HepG2 (cell line): ENCODE results near the gene CYB5R3. TPM values are rescaled to one million over a fixed set of nuclear protein-coding genes. Genes with fewer than 3 reads are reported as not detected.

Experiments
- ATAC-seq: fragments of 200-7000 bp; cut with Tn5 transposase; 3 replicates; pipeline ENCODE4 v1.9.1; 2020; ENCODE audit warnings: mild to moderate bottlenecking, moderate library complexity
- BruUV-seq: library from RNA; stranded (reverse); fragments of 400-500 nt; replicated peaks from 2 replicates; lab custom pipeline; 2021; lab: Mats Ljungman, UMichigan
- CTCF ChIA-PET: fragments of 300-600 bp; formaldehyde crosslinking; extraction: SDS; loops from one replicate; lab custom pipeline; 2021; ENCODE audit warnings: low total read pairs, inconsistent platforms, low intra/inter-chr PET ratio; lab: Yijun Ruan, JAX
- POLR2A ChIA-PET: fragments of 350-600 bp; sonication (Branson Sonifier 250); formaldehyde crosslinking; loops from one replicate; lab custom pipeline; 2020; ENCODE audit warnings: antibody characterized with exemption, inconsistent platforms; lab: Yijun Ruan, JAX
- DNase-seq: peaks from one replicate; pipeline ENCODE4 v3.0.0-alpha.2; 2015; ENCODE audit warnings: low spot score
- FAIRE-seq: peaks from 3 replicates; lab custom pipeline; 2011; peaks lifted over from hg19 to GRCh38; lab: Jason Lieb, UNC
- H2AFZ ChIP-seq: one replicate; pipeline ENCODE4 v1.6.1; 2011; ENCODE audit warnings: low read length, inconsistent platforms
- H3K27ac ChIP-seq: fragments of 300-600 bp; 3 replicates; pipeline ENCODE4 v1.8.0; 2011; ENCODE audit warnings: mixed run types, mild to moderate bottlenecking, mixed read lengths, low read length, inconsistent platforms; ENCODE audit not compliant: insufficient read depth; ENCODE audit errors: extremely low read length
- H3K27me3 ChIP-seq, 2 experiments: fragments of 200-600 bp in 1 of 2; 2 replicates in 1 of 2; 3 replicates in 1 of 2; pipeline versions ENCODE4 v1.6.0 to v1.8.0; 2011; ENCODE audit warnings: low read length in 2 of 2, mild to moderate bottlenecking in 2 of 2, moderate library complexity in 2 of 2, inconsistent platforms in 1 of 2; ENCODE audit not compliant: insufficient read depth in 2 of 2, control insufficient read depth in 1 of 2
- H3K36me3 ChIP-seq, 2 experiments: fragments of 200-600 bp in 1 of 2; replicated peaks in 1 of 2; 2 replicates in 1 of 2; 3 replicates in 1 of 2; pipeline versions ENCODE4 v1.5.1 to v1.8.0; 2011; ENCODE audit warnings: low read length in 2 of 2, inconsistent platforms in 1 of 2; ENCODE audit not compliant: insufficient read depth in 2 of 2, control insufficient read depth in 1 of 2
- H3K4me1 ChIP-seq: 2 replicates; pipeline ENCODE4 v1.5.1; 2012; ENCODE audit warnings: low read length, inconsistent platforms; ENCODE audit not compliant: insufficient read depth
- H3K4me2 ChIP-seq: 2 replicates; pipeline ENCODE4 v1.6.0; 2011; ENCODE audit warnings: low read depth, low read length, inconsistent platforms
- H3K4me3 ChIP-seq, 3 experiments: fragments of 200-600 bp in 1 of 3; sonication (generic), shearing (Covaris generic) in 1 of 3; replicated peaks in 1 of 3; 2 replicates each; pipeline ENCODE4 v1.5.1; 2011 to 2016; ENCODE audit warnings: low read length in 3 of 3, inconsistent platforms in 2 of 3, low read depth in 2 of 3, mild to moderate bottlenecking in 2 of 3, control low read depth in 1 of 3, mixed read lengths in 1 of 3; ENCODE audit not compliant: insufficient read depth in 1 of 3
- H3K79me2 ChIP-seq: one replicate; pipeline ENCODE4 v1.6.1; 2011; ENCODE audit warnings: low read length, inconsistent platforms; ENCODE audit not compliant: insufficient read depth
- H3K9ac ChIP-seq: 2 replicates; pipeline ENCODE4 v1.6.0; 2011; ENCODE audit warnings: mild to moderate bottlenecking, low read depth, low read length, inconsistent platforms; ENCODE audit not compliant: insufficient read depth
- H3K9me3 ChIP-seq: 2 replicates; pipeline ENCODE4 v1.5.1; 2012; ENCODE audit warnings: mild to moderate bottlenecking, low read length
- H4K20me1 ChIP-seq: 2 replicates; pipeline ENCODE4 v1.6.0; 2011; ENCODE audit warnings: inconsistent platforms, mild to moderate bottlenecking, low read length, moderate library complexity; ENCODE audit not compliant: insufficient read depth
- CREB3 ChIP-seq: sonication (generic); formaldehyde crosslinking; IDR thresholded peaks from 2 replicates; pipeline ENCODE4 v1.5.0; 2020; ENCODE audit warnings: missing genetic modification reagents
- HNRNPL ChIP-seq: fragments of 200-400 bp; formaldehyde crosslinking; IDR thresholded peaks from 2 replicates; pipeline ENCODE4 v1.6.1; 2017; ENCODE audit warnings: mild to moderate bottlenecking, low read depth, low read length
- IKZF5 ChIP-seq: IDR thresholded peaks from 2 replicates; pipeline ENCODE4 v1.6.1; 2018; ENCODE audit warnings: missing genetic modification reagents, mild to moderate bottlenecking, missing compliant biosample characterization
- KDM6A ChIP-seq: IDR thresholded peaks from 2 replicates; pipeline ENCODE4 v1.6.1; 2016; ENCODE audit warnings: low read depth
- LCORL ChIP-seq, 2 experiments: fragments of 450-650 bp in 1 of 2; sonication (generic) in 1 of 2; formaldehyde crosslinking in 1 of 2; IDR thresholded peaks; 2 replicates each; pipeline versions ENCODE4 v1.5.0 to v1.6.1; 2017 to 2020; ENCODE audit warnings: antibody characterized with exemption in 1 of 2, missing genetic modification reagents in 1 of 2
- NBN ChIP-seq: fragments of 450-650 bp; conservative IDR thresholded peaks from 2 replicates; pipeline ENCODE4 v1.6.1; 2017
- TAF1 ChIP-seq: sonication (generic); formaldehyde crosslinking; IDR thresholded peaks from 2 replicates; pipeline ENCODE4 v1.4.0; 2020; ENCODE audit warnings: missing genetic modification reagents
- TEAD3 ChIP-seq: optimal IDR thresholded peaks from 2 replicates; pipeline ENCODE3; 2016; ENCODE audit warnings: borderline replicate concordance
- TFAP4 ChIP-seq: sonication (generic); IDR thresholded peaks from 2 replicates; pipeline ENCODE4 v1.6.1; 2016; ENCODE audit warnings: low read depth, borderline replicate concordance
- ZBTB43 ChIP-seq: sonication (generic); formaldehyde crosslinking; conservative IDR thresholded peaks from 2 replicates; pipeline ENCODE4 v1.4.0; 2020; ENCODE audit warnings: missing genetic modification reagents
- ZNF460 ChIP-seq: sonication (generic); formaldehyde crosslinking; IDR thresholded peaks from 2 replicates; pipeline ENCODE4 v1.5.1; 2020; ENCODE audit warnings: missing genetic modification reagents, mild to moderate bottlenecking, borderline replicate concordance
- ZNF512 ChIP-seq: sonication (generic); formaldehyde crosslinking; IDR thresholded peaks from 2 replicates; pipeline ENCODE4 v1.4.0; 2020; ENCODE audit warnings: mild to moderate bottlenecking, missing genetic modification reagents
- ZNF687 ChIP-seq: sonication (generic); formaldehyde crosslinking; IDR thresholded peaks from 2 replicates; pipeline ENCODE4 v1.5.1; 2020; ENCODE audit warnings: mild to moderate bottlenecking, missing genetic modification reagents, moderate library complexity
- WGBS: methylation state at CpG from one replicate; pipeline ENCODE4 v1.1.6; 2017; ENCODE audit warnings: low lambda C conversion rate; 5-methylcytosine and 5-hydroxymethylcytosine counted together
- in situ Hi-C: cut with HindIII; loops from 2 replicates; pipeline ENCODE4 v1.10.0; 2017; ENCODE audit warnings: low pct_unique_long_range_greater_than_20kb; ENCODE audit not compliant: extremely low pct_ligation_motif_present
- intact Hi-C: fragments of 100-400 bp; cut with micrococcal nuclease; formaldehyde crosslinking; loops from one replicate; pipeline ENCODE4 v1.10.0; 2022; ENCODE audit not compliant: unreplicated experiment
- polyA plus RNA-seq, 8 experiments: library from polyadenylated mRNA; depleted of rRNA in 3 of 8; stranded (reverse) in 7 of 8; unstranded in 1 of 8; fragments of >200 nt; fragmentation: Illumina TruSeq in 4 of 8; extraction: Trizol in 4 of 8; gene quantifications; 2 replicates each; pipeline versions ENCODE4 v1.2.1 to v1.2.3, GENCODE V29; 2011 to 2016; ENCODE audit warnings: low read depth in 4 of 8, missing spikeins in 1 of 8, mixed read lengths in 1 of 8; ENCODE audit not compliant: insufficient read depth in 1 of 8
- total RNA-seq, 5 experiments: library from RNA; depleted of rRNA; stranded (reverse); fragments of >200 nt; fragmentation: Illumina TruSeq; extraction: Trizol; gene quantifications; 2 replicates each; pipeline ENCODE4 v1.2.3, GENCODE V29; 2016; ENCODE audit warnings: low read depth in 1 of 5

CYB5R3 gene
- total and polyA plus RNA-seq, 2 of the 13 experiments (the other 11 are each of a cell fraction or from before 2014, with no cell fraction given) = 32.4 to 305 TPM

GRCh38 chr22:42697542-42698013 is 48.4 kb upstream of the CYB5R3 start:
- H3K4me3 ChIP-seq = no peak overlapping the region; a peak in 1 of 6 replicates
- no peaks in the 10 kb centered on the region for H3K9me3 ChIP-seq
- peak overlapping the region; percentile 24; the same call in 1 of the 2 replicates for H3K4me2 ChIP-seq
- peak; percentile 52 for ATAC-seq
- ChIA-PET CTCF (interaction anchor here (0.6 kb wide), 1 partner anchor 17 kb away, joined by 3 read pairs; no protein-coding TSS in a partner anchor), POLR2A (interaction anchor here (0.7 to 1.9 kb wide), 2 partner anchors 9 to 11 kb away, joined by 3 to 8 read pairs; no protein-coding TSS in a partner anchor)
- H2AFZ ChIP-seq = no peak overlapping the region
- no peak overlapping the region for H3K9ac ChIP-seq
- intact Hi-C loops = no loop called here
- in situ Hi-C loops = no loop called here
- BruUV-seq = no TSS peak
- no peaks in the 10 kb centered on the region for H3K36me3 ChIP-seq
- no peak overlapping the region for H3K27ac ChIP-seq
- H3K79me2 ChIP-seq = no peaks in the 10 kb centered on the region
- peaks cover 5 to 15% of the 10 kb centered on the region in 2 experiments; a peak in 3 of 5 replicates for H3K27me3 ChIP-seq
- FAIRE-seq = no peak
- 38% methylated on average over 5 of the region's 16 CpGs for WGBS
- H3K4me1 ChIP-seq = peaks cover 24% of the 10 kb centered on the region
- peak; percentile 61 for DNase-seq
- H4K20me1 ChIP-seq = no peaks in the 10 kb centered on the region
- TF ChIP-seq ZNF460 (CRISPR knock-in tag) = peak; percentile 42; the same call in 1 of the 2 replicates
- no peak for TF ChIP-seq ZNF512 (CRISPR knock-in tag)
- peak; percentile 65; the same call in 1 of the 2 replicates for TF ChIP-seq TFAP4
- TF ChIP-seq ZBTB43 = 0 out of 2 replicates have a peak, but pooled peaks have one; percentile 15
- 0 out of 2 replicates have a peak, but pooled peaks have one; percentile 22 for TF ChIP-seq IKZF5 (CRISPR knock-in tag)
- TF ChIP-seq NBN = no peak
- TF ChIP-seq TEAD3 (CRISPR knock-in tag) = peak; percentile 76
- 0 out of 2 replicates have a peak, but pooled peaks have one; percentile 44 for TF ChIP-seq HNRNPL
- TF ChIP-seq ZNF687 (CRISPR knock-in tag) = peak; percentile 68
- TF ChIP-seq CREB3 (CRISPR knock-in tag) = no peak
- no peak for TF ChIP-seq LCORL (IDR thresholded peaks at IDR 0.05)
- TF ChIP-seq LCORL (CRISPR knock-in tag; IDR thresholded peaks at IDR 0.05) = 0 out of 2 replicates have a peak, but pooled peaks have one; percentile 31
- TF ChIP-seq KDM6A = no peak
- TF ChIP-seq TAF1 (CRISPR knock-in tag) = no peak
